ENCODE data around the gene HELZ2. TPM values are rescaled to one million over a fixed set of nuclear protein-coding genes. Genes with fewer than 3 reads are reported as not detected.

Gene HELZ2
- polyA plus RNA-seq, 3 donors, result 12.4 to 16.8 (median 12.9) TPM

DNA sequence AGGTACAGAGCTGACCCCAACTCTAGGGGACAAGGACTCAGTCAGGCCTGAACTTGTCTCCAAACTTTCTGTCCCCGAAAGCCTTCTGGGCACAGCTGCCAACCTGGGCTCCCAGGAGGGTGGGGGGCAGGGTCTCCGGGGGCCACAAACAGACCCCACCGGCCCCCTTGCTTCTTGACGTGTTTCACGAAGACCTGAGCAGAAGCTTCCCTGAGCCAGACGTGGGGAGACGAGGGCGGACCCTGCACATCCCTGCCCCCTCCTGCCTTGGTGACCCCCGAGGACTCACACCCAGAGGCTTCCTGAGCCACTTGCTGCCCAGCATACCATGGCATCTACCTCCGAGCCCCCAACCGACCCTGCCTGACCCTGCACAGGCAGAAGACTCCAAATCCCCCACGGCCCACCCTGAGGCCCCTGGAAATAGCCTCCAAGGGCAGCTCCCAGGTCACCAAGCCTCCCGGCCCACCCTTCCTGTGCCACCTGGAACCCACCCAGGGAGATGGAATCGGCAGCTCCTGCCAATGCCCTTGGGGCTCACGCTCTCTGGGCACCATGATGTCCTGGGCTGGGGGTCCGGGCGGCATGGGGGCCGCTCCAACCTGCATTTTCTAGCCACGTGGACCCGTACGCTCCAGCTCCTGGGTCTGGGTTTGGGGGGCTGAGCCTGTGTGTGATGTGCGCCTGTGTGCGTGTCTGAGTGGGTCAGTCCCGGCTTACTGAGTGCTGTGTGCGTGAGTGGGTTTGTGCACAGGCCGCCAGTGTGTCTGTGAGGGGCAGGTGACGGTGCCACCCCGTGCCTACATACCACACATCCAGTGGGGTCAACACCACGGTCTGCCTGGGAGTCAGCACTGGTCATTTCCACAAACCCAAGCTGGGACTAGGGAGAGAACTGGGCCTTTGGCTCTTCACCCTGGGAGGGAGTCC, 34.3 kb downstream of the HELZ2 start:
- no peak for DNase-seq

DNA sequence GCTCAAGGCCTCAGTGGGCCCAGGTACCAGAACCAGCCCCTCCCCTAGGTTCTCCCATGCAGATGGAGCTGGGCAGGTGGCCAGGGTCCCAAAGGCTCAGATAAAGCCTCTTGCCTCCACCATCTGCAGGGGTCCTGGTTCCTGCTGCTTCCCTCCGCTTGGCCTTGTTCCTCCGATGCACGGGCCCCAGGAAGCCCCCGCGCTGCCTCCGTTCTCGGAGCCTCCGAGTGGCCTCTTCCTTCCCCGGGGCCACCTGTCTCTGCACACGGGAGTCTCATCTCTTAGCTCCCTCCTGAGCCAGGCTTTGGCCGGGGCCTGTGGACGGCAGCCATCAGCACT, 35.0 kb downstream of the HELZ2 start:
- no peak for DNase-seq

DNA sequence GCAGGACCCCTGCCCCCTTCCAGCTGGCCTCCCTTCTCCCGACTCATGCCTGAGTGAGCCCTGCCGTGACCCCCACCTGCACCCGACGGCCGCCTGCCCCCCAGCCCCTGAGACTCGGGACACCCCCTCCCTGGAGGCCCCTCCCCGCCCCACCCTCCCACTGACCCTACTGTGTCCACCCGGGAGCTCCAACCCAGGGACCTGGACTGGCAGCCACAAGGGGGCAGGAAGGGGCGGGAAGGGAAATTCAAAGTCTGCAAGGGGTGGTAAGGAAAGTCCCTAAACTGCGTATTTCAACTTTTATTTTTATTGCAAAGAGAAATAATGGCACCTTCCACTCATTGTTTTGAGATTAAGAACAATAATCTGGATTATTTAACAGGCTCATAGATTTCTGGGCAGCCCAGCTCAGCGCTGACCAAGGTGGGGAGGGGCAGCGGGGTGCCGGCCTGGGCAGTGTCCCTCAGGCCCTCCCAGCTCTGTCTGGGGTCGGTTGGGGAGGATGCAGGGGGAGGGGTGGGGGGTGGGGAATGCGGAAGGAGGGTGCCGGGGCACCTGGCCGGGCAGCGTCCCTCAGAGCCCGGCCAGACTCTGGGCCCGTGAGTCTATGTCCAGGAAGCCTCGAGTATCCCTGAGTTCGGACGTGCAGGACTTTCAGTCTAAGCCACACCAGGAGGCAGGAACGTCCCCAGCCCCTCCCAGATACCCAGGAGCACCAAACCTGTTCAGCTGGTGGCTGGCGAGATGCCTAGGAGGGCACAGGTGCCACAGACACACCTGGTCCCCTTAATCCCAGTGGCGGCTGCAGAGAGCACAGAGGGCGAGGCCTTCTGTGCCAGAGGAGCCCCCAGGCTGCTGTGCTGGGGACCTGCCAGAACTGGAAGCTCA, 35.6 kb downstream of the HELZ2 start:
- no peak for DNase-seq

DNA sequence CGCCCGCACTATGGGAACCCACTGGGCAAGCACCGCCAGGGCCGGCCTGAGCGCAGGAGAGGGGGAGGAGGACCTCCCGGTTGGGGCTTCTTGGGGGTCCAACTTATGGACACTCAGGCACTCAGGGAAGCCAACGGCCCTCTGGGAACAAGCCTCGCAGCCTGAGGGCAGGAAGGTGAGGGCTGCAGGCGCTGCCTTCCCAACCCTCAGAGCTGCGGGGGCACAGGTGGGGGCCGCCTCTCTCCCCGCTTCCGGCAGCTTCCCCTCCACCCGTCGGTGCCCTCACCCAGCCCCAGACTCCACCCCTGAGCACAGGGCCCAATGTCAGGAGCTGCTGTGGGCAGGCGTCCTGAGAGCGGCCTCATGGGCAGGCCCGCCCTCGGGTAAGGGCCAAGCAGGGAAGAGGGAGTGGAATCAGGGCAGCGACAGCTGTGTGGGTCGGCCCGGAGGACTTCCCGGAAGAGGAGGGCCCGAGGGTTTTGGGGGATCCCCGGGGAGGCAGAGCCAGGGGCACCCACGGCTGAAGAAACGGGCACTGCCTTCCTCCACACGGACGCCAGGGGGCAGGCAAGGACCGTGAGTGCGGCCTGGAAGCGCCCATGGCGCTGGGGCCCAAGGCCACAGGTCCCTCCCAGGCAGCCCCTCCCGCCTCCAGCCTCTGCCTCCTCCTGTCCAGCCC, 36.4 kb downstream of the HELZ2 start:
- peak; percentile 74 for DNase-seq

DNA sequence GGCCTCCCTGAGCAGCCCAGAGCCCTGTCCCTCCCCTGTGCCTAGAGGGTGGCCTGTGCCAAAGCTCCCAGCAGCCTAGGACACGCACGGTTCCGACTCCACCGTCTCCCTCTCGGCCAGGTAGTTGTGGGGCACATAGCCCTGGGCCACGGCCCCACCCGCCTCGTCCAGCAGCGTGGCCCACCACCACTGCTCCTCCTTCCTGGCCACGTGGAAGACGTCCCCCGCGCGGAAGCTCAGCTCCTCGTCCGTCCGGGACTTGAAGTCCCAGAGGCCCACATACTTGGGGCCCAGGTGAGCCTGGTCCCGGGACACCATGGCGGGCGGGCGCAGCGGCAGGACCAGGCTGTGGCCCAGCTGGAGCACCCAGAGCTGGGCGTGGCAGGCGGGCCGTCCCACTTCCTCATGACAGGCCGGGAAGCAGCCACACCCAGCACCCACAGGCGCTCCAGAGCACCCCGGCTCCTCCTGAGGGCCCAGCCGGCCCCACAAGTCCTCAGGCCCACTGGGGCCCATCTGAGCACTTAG, 37.0 kb downstream of the HELZ2 start, which contains the start of gene PTK6:
Gene PTK6 (minus strand): TSS at position 380 of the 528 bp plus-strand sequence. CDS start 62 bp downstream, at position 318.
- no peak for DNase-seq

DNA sequence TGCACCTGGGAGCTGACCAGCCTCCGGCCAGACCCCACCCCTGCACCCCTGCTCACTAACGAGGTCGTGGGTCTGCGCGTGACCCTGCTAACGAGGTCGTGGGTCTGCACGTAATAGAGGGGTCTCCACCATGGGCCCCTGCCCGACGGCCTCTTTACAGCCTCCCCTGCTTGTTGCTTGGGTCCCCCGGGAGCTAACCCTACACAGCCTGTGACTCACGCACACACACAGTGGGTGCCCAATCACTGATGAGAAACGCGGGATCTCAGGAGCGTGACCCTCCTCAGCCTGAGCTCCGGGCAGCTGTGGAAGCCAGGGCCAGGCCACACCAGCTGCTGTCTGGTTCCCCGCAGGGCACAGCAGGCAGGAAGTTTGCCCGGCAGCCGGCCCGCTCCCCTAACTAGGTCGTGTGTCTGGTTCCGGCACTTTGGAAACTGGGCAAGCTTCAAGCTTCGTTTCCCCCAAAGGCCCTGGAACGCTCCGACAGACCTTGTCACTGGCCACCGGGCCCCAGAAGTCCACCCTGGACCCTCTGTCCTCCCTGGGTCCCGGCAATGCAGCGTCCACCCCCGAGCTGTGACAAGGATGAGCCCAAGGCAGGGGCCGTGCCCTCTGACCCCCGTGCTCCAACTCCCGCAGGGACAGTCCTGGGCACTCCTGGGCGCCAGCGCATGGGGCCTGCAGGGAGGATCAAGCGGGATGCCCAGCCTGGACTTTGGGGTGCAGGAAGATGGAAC, 37.6 kb downstream of the HELZ2 start:
- no peak for DNase-seq

DNA sequence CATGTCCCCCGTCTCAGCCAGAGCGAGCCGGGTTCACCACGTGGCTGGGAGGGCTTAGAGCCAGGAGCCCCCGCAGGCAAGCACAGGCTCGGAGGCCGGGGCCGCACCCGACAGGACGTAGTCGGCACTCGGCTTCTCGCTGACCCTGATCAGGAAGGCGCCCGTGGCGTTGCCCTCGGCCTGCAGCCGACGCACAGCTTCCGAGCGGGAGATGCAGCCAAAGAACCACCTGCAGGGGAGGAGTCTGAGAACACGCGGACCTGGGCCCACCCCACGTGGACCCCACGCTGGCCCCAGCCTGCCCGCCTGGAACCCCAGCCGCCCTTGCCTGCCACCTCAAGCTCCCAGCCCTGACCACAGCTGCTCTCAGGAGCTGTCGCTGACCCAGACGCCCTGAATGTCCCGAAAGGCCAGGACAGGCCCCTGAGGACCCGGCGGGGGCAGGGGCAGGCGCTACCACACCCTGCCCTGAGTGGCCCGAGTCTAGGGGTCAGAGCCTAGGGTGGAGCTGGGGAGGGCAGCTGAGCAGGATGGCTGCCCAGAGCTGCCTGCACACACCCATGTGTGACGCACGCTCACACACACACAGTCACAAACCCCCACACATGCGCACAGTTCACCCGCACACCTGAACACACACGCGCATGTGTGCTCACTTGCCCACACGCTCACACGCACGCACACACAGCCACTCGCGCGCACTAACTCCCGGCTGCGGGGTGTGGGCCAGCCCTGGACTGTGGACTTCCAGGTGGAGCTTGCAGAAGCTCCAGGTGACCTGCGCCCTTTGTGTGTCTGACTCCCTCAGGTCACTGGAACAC, 39.0 kb downstream of the HELZ2 start:
- no peak for DNase-seq

DNA sequence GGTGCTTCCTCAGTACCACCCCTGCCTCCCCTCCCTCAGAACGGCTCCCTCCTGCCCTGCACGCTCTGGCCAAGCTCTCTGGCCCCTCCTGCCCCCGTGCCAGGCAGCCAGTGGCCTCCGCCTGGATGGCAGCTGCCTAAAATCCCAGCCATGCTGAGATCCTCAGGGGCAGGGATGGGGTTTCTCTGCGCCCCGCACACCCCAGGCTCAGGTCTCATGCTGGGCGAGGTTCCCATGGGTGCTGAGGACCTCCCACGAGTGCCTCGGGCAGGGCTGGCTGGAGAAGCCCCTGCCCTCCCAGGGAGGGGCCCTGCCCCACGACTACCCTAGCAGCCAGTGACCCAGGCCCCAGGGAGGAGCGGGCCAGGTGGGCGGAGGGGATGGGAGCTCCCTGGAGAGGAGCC, 39.6 kb downstream of the HELZ2 start:
- DNase-seq, result no peak

DNA sequence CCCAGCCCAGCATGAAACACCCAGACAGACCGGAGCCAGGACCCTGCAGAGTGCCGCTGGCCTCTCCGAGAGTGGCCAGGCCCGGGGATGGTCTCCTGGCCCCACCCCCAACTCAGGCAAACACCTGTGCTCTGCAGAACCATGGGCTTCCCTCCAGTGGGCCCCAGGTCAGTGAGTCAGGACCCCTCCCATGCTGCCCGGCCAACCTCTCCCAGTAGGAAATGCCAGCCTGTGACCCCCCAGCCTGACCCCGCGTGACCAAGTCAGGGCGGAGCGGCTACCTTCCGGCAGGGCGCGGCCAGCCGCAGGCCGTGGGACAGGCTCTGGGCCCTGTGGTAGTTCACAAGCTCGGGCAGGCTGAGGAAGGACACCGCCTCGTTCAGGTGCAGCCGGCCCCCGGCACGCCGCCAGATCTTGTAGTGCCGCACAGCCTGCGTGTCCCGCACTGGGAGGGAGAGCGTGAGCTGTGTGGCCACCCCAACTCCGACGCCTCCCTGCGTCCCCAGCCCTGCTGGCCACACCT, 40.1 kb downstream of the HELZ2 start:
- no peak for DNase-seq

DNA sequence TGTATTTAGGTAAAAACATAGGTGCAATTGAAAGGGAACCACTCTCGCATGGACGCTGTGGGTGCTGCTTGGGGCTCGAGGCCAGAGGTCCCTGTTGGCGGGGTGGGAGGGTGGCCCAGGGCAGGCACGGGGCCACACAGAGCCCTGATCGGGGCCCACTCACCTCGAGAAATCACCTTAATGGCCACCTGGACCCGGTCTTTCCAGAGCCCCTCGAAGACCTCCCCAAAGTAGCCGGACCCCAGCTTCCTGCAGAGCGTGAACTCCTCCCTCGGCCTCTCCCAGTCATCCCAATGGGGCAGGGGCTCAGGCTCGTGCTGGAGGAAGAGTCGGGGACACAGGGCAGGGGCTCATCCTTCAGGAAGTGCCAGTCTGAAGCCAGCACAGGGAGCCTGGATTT, 40.7 kb downstream of the HELZ2 start:
- DNase-seq, result no peak

DNA sequence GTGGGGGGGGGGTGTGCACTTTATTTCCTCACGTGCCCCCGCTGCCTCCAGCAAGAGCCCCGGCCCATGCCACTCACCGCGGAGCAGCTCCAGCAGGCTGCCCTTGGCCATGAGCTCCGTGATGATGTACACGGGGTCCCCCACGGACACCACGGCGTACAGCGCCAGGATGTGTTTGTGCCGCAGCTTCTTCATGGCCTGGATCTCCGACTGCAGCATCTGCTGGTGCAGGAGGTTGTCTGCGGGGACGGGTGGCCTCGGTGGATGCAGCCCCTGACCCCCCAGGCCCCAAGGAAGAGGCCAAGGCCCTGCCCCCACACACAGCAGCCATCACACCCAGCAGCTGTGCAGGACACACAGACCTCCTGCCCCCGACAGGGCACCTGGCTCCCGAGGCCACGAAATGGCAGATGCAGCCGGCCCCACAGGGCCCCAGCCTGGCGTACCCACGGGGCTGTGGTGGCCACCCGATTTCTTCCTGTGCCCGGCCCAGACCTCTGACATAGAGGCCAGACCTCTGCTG, 41.5 kb downstream of the HELZ2 start:
- no peak for DNase-seq

DNA sequence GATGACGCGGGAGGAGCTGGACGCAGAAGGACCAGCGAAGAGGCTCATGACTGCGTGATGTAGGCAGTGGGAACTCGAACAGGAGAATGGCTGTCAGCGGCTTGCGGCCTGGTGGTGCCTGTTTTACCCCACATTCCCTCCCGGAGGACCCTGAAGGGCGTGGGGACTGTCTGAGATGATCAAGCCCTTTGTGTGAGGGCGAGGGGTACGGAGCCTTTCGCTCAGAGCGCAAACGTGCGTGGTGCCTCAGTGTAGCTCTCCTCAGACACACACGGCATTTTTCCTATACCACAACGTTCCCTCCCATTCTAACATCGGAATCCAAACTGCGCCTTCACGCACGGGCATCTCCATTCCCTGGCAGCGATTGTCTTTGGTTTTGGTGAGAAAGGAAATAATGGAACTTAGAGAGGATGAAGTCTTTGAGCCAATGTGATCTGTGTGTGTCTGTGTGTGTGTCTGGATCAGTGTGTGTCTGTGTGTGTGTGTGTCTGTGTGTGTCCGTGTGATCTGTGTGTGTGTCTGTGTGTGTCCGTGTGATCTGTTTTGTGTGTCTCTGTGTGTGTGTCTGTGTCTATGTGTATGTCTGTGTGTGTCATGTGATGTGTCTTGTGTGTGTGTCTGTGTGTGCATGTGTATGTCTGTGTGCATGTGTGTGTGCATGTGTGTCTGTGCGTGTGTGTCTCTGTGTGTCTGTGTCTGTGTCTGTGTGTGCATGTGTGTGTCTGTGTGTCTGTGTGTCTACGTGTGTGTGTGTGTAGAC, 42.2 kb downstream of the HELZ2 start:
- DNase-seq, result no peak

DNA sequence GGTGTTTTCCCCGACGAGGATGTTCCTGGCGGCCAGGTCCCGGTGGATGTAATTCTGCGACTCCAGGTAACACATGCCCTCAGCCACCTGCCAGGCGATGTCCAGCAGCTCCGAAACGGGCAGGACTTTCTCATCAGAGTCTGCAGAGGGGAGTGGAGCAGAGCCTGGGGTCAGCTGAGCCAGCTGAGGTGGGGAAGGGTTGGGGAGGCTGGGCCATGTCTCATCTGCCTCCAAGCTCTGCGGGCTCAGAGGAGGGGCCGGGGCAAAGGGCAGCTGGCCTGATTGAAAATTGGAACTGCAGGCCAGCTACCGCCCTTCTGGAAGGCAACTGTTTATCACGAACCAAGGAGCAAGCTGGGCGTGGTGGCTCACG, 43.3 kb downstream of the HELZ2 start:
- no peak for DNase-seq

DNA sequence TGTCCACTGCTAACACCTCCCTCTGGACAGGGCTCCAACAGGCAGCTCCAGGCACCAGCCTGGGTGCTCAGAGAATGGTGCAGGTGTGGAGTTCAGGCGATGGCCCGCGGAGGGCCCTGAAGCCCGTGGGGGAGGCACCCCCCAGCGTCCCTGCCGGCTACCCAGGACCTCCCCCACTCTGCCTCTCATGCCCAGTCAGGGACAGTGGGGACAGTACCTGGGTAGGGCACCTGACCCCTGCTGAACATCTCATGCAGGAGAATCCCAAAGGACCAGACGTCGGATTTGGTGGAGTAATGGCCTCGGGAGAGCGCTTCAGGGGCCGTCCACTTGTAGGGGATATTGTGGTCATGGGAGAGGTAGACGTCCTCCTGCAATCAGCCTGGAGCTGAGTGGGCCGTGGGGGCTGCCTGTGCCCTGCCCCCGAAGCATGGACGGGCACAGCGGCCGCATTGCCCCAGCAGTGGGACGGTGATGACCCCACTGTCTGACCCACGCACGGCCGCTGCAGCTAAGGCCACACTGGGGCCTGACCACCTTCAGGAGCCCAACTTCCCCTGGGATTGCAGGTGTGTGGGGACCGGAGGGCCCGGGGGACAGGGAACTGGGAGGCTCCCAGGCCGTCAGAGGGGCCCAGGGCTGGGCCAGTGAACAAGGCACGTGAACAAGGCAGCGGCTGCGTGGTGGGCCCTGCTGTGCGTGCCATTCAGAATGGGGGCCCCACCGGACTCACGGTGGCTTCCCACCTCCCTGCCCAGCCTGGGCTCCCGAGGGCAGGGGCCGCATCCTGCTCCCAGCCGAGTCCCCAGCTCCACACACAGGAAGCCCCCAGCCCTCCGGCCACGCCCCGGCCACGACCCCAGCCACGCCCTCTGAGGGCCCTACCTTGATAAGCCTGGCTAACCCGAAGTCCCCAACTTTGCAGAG, 43.9 kb downstream of the HELZ2 start:
- no peak for DNase-seq

DNA sequence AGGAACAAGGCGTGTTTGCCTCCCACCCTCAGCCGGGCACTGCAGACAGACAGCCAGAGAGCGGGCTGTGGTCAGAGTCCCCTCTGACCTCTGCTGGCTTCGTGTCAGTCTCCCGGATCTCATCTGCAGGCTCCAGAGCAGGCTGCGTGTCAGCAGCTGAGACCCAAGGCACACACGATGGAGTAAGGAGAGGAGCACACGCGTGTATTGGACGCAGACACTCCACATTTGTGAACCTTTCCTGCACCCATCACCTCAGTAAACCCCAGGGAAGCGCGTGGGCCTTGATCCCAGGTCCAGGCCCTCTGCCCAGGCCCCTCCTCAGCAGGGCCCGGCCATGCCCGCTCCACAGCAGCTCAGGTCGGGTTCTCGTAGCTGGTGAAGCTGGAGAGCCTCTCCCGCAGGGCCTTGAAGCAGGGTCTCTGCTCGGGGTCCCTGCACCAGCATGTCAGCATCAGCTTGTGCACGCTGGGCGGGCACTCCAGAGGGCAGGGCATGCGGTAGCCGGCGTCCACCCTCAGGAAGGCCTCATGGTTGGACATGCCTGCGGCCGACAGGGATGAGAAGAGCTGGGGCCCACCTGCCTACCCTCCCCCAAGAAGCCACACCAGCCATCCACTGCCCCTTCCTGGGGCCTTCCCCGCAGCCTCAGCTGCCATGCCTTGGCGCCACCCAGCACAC, 44.7 kb downstream of the HELZ2 start:
- no peak for DNase-seq

DNA sequence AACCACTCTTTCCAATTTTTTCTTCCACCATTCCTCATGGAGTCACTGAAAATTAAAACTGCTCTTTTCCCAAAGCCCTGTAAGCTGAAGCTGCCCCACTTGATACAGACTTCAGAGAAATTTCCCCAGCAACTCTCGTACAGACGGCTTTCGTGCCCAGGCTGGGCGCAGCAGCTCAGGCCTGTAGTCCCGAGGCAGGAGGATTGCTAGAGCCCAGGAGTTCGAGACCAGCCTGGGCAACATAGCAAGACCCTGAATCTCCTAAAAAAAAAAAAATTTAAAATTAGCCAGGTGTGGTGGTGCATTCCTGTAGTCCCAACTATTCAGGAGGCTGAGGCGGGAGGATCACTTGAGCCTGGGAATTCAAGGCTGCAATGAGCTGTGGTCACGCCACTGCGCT, 46.9 kb downstream of the HELZ2 start:
- no peak for DNase-seq

DNA sequence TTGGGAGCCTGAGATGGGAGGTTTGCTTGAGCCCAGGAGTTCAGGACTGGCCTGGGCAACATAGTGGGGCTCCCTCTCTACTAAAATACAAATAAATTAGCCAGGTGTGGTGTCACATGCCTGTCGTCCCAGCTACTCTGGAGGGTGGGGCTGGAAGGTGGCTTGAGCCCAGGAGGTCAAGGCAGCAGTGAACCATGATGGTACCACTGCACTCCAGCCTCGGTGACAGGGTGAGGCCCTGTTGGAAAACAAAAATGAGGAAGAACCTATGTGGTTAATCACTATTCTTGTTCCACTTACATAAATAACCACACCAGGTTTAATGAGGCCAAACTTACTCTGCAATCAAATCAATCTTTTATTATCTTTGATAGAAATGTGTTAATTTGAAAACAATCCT, 48.1 kb downstream of the HELZ2 start:
- no peak for DNase-seq

All from renal pelvis (tissue), 4 donors.